Measurements from ENCODE around the gene SH3GL2. TPM values are rescaled to one million over a fixed set of nuclear protein-coding genes. Genes with fewer than 3 reads are reported as not detected.

SH3GL2 gene
- total RNA-seq, 1 donor from 2014 or later = 0.07 TPM

- TF ChIP-seq CTCF (IDR thresholded peaks at IDR 0.05) = no peak
- Mint-ChIP-seq H3K27me3 (ENCODE audit: low read depth) (peaks cover 27% of the 10 kb centered on the region), H3K36me3 (ENCODE audit: low read depth) (no peaks in the 10 kb centered on the region), H3K9me3 (ENCODE audit: low read depth) (no peaks in the 10 kb centered on the region), H3K4me3 (ENCODE audit: unreplicated experiment) (no peak overlapping the region), H3K27ac (ENCODE audit: unreplicated experiment) (no peak overlapping the region), H3K4me1 (ENCODE audit: low read depth) (no peaks in the 10 kb centered on the region)
- DNase-seq (ENCODE audit: low spot score) = no peak
These were observed 221.6 kb downstream of the SH3GL2 start for GRCh38 chr9:17800418-17800817.

- no peaks in the 10 kb centered on the region for H3K9me3 Mint-ChIP-seq (ENCODE audit: low read depth)
- peaks cover 23% of the 10 kb centered on the region for H3K27me3 Mint-ChIP-seq (ENCODE audit: low read depth)
- no peak overlapping the region for H3K4me3 Mint-ChIP-seq (ENCODE audit: unreplicated experiment)
- peak; percentile 84 for TF ChIP-seq CTCF (IDR thresholded peaks at IDR 0.05)
- H3K36me3 Mint-ChIP-seq (ENCODE audit: low read depth) = no peaks in the 10 kb centered on the region
- H3K27ac Mint-ChIP-seq (ENCODE audit: unreplicated experiment) = no peak overlapping the region
- H3K4me1 Mint-ChIP-seq (ENCODE audit: low read depth) = no peaks in the 10 kb centered on the region
- DNase-seq (ENCODE audit: low spot score) = no peak
These were observed 223.5 kb downstream of the SH3GL2 start for GRCh38 chr9:17802249-17802857.

- H3K27ac Mint-ChIP-seq (ENCODE audit: unreplicated experiment) = no peak overlapping the region
- DNase-seq (ENCODE audit: low spot score) = no peak
- peaks cover 23% of the 10 kb centered on the region for H3K27me3 Mint-ChIP-seq (ENCODE audit: low read depth)
- no peak for TF ChIP-seq CTCF (IDR thresholded peaks at IDR 0.05)
- no peaks in the 10 kb centered on the region for H3K9me3 Mint-ChIP-seq (ENCODE audit: low read depth)
- no peaks in the 10 kb centered on the region for H3K36me3 Mint-ChIP-seq (ENCODE audit: low read depth)
- no peaks in the 10 kb centered on the region for H3K4me1 Mint-ChIP-seq (ENCODE audit: low read depth)
- H3K4me3 Mint-ChIP-seq (ENCODE audit: unreplicated experiment) = no peak overlapping the region
These were observed 228.9 kb downstream of the SH3GL2 start for GRCh38 chr9:17807613-17808282.

DNA sequence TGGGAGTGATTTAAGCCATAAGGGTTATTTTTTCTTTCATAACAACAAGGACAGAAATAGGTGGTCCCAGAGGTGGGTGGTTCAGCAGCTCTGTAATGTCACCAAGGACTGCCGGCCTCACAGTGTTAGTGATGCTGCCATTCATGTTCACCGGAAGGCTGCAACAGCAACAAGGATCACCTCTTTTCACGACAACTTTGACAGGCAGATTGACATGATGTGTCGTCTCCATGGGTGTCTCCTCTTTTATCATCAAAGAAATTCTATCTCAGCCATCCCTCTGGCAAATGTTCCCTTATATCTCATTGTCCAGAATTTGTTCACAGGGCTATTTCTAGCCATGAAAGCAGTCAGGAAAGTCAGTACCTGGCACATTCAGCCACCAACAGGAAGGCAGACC, 231.5 kb downstream of the SH3GL2 start:
- H3K4me3 Mint-ChIP-seq (ENCODE audit: unreplicated experiment) = no peak overlapping the region
- H3K4me1 Mint-ChIP-seq (ENCODE audit: low read depth) = no peaks in the 10 kb centered on the region
- no peak overlapping the region for H3K27ac Mint-ChIP-seq (ENCODE audit: unreplicated experiment)
- H3K27me3 Mint-ChIP-seq (ENCODE audit: low read depth) = peaks cover 20% of the 10 kb centered on the region
- no peaks in the 10 kb centered on the region for H3K36me3 Mint-ChIP-seq (ENCODE audit: low read depth)
- no peak for TF ChIP-seq CTCF (IDR thresholded peaks at IDR 0.05)
- no peak for DNase-seq (ENCODE audit: low spot score)
- H3K9me3 Mint-ChIP-seq (ENCODE audit: low read depth) = no peaks in the 10 kb centered on the region

DNA sequence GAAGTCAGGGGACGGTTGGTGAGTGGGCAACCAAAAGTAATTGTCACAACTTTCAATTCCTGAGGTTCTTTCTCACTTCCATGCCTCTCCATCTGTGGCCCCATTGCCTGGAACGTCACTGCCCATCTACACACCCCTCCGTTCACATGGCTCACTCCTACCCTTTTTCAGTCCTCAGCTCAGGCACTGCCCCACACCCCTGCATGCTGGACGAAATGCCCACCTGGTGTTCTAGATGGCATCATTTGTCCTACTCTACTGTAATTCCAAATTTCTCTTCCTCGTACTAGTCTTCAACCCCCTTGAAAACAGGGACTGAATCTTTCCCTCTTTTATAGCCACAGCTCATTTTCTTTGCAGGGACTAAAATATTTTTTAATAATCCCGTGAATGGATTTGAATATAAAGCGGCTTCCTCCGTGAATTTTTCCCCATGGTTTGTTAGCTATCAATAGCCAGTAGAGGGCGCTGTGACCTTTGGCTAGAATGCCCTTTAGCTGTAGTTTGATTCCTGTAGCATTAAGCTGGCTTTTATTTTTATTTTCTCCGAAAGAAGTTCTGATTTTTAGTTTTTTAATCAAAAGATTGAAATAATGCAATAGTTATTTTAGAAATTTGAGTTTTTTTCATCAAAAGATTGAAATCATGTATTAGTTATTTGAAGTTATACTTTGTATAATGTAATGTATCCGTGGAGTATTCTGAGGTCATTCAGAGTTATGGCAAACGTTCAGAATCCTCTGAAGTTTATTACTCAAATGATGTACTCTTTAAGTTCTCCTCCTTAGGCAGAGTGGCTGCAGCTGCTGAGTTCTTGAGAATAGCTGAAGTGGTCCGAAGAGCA, 232.1 kb downstream of the SH3GL2 start:
- H3K27me3 Mint-ChIP-seq (ENCODE audit: low read depth) = peaks cover 18% of the 10 kb centered on the region
- peak; percentile 99 for TF ChIP-seq CTCF (IDR thresholded peaks at IDR 0.05)
- no peaks in the 10 kb centered on the region for H3K36me3 Mint-ChIP-seq (ENCODE audit: low read depth)
- no peaks in the 10 kb centered on the region for H3K9me3 Mint-ChIP-seq (ENCODE audit: low read depth)
- no peak overlapping the region for H3K27ac Mint-ChIP-seq (ENCODE audit: unreplicated experiment)
- DNase-seq (ENCODE audit: low spot score) = no peak
- no peak overlapping the region for H3K4me3 Mint-ChIP-seq (ENCODE audit: unreplicated experiment)
- H3K4me1 Mint-ChIP-seq (ENCODE audit: low read depth) = no peaks in the 10 kb centered on the region
